ENCODE measurements around the gene RBFOX2. TPM values are rescaled to one million over a fixed set of nuclear protein-coding genes. Genes with fewer than 3 reads are reported as not detected.
"Not testable (repeated sequence)": the region's sequence is repeated elsewhere in the genome, so short reads cannot be mapped to it uniquely, and the experiment has no call there.

The RBFOX2 gene
- total RNA-seq, 2 experiments from 2014 or later = 3.7 to 4.7 TPM

GRCh38 chr22:35717572-35717971 lies 311.1 kb downstream of the RBFOX2 start, which contains the start of gene APOL5:
TSS of gene APOL5 (plus strand) at chr22:35717872. CDS start at chr22:35717872, 0 bp downstream.
- H3K36me3 Mint-ChIP-seq = peaks cover 5% of the 10 kb centered on the region
- peaks cover 5% of the 10 kb centered on the region for H3K9me3 Mint-ChIP-seq
- DNase-seq = no peak
- H3K27ac Mint-ChIP-seq = no peak within 1 kb of the TSS
- H3K4me1 Mint-ChIP-seq = no peaks in the 10 kb centered on the region
- H3K4me3 Mint-ChIP-seq = no peak within 1 kb of the TSS
- peaks cover 12% of the 10 kb centered on the region for H3K27me3 Mint-ChIP-seq

GRCh38 chr22:35712672-35713071 lies 316.0 kb downstream of the RBFOX2 start:
- H3K27me3 Mint-ChIP-seq = peaks cover 12% of the 10 kb centered on the region
- H3K27ac Mint-ChIP-seq = no peak overlapping the region
- peaks cover 5% of the 10 kb centered on the region for H3K36me3 Mint-ChIP-seq
- H3K4me1 Mint-ChIP-seq = no peaks in the 10 kb centered on the region
- no peak for DNase-seq
- peaks cover 5% of the 10 kb centered on the region for H3K9me3 Mint-ChIP-seq
- no peak overlapping the region for H3K4me3 Mint-ChIP-seq

- DNase-seq = no peak
- Mint-ChIP-seq H3K4me3 (no peak overlapping the region), H3K36me3 (peaks cover 5% of the 10 kb centered on the region), H3K9me3 (peaks cover 5% of the 10 kb centered on the region), H3K27me3 (peaks cover 12% of the 10 kb centered on the region), H3K4me1 (no peaks in the 10 kb centered on the region), H3K27ac (no peak overlapping the region)
Measured at GRCh38 chr22:35711336-35711735, 317.3 kb downstream of the RBFOX2 start.

- Mint-ChIP-seq H3K4me1 (no peaks in the 10 kb centered on the region), H3K9me3 (peaks cover 5% of the 10 kb centered on the region), H3K4me3 (no peak overlapping the region), H3K27ac (no peak overlapping the region), H3K36me3 (peaks cover 5% of the 10 kb centered on the region), H3K27me3 (peaks cover 8% of the 10 kb centered on the region)
- no peak for DNase-seq
Measured at GRCh38 chr22:35708917-35709316, 319.7 kb downstream of the RBFOX2 start.

- Mint-ChIP-seq H3K36me3 (peaks cover 5% of the 10 kb centered on the region), H3K27me3 (peaks cover 5% of the 10 kb centered on the region), H3K9me3 (peaks cover 5% of the 10 kb centered on the region), H3K4me3 (no peak overlapping the region), H3K4me1 (no peaks in the 10 kb centered on the region), H3K27ac (no peak overlapping the region)
- no peak for DNase-seq
Measured at GRCh38 chr22:35708453-35708852, 320.2 kb downstream of the RBFOX2 start.

GRCh38 chr22:35705141-35705540 lies 323.5 kb downstream of the RBFOX2 start:
- DNase-seq = no peak
- H3K4me1 Mint-ChIP-seq = no peaks in the 10 kb centered on the region
- H3K36me3 Mint-ChIP-seq = no peaks in the 10 kb centered on the region
- no peak overlapping the region for H3K27ac Mint-ChIP-seq
- no peaks in the 10 kb centered on the region for H3K9me3 Mint-ChIP-seq
- H3K27me3 Mint-ChIP-seq = no peaks in the 10 kb centered on the region
- H3K4me3 Mint-ChIP-seq = no peak overlapping the region

- H3K9me3 Mint-ChIP-seq = no peaks in the 10 kb centered on the region
- H3K27me3 Mint-ChIP-seq = no peaks in the 10 kb centered on the region
- DNase-seq = no peak
- H3K27ac Mint-ChIP-seq = no peak overlapping the region
- H3K4me3 Mint-ChIP-seq = no peak overlapping the region
- H3K36me3 Mint-ChIP-seq = no peaks in the 10 kb centered on the region
- no peaks in the 10 kb centered on the region for H3K4me1 Mint-ChIP-seq
Measured at GRCh38 chr22:35703861-35704584, 324.6 kb downstream of the RBFOX2 start.

GRCh38 chr22:35699852-35700251 lies 328.8 kb downstream of the RBFOX2 start:
- not testable (repeated sequence) for H3K27ac Mint-ChIP-seq, DNase-seq, H3K36me3 Mint-ChIP-seq, H3K27me3 Mint-ChIP-seq, H3K4me1 Mint-ChIP-seq, H3K4me3 Mint-ChIP-seq, H3K9me3 Mint-ChIP-seq

GRCh38 chr22:35697142-35697541 lies 331.5 kb downstream of the RBFOX2 start:
- peak; percentile 30 for DNase-seq
- no peak overlapping the region for H3K27ac Mint-ChIP-seq
- no peak overlapping the region for H3K4me3 Mint-ChIP-seq
- no peaks in the 10 kb centered on the region for H3K9me3 Mint-ChIP-seq
- H3K27me3 Mint-ChIP-seq = no peaks in the 10 kb centered on the region
- H3K36me3 Mint-ChIP-seq = no peaks in the 10 kb centered on the region
- no peaks in the 10 kb centered on the region for H3K4me1 Mint-ChIP-seq

- Mint-ChIP-seq H3K9me3 (no peaks in the 10 kb centered on the region), H3K4me1 (no peaks in the 10 kb centered on the region), H3K4me3 (no peak overlapping the region), H3K27me3 (no peaks in the 10 kb centered on the region), H3K36me3 (no peaks in the 10 kb centered on the region), H3K27ac (no peak overlapping the region)
- no peak for DNase-seq
Measured at GRCh38 chr22:35695202-35695601, 333.4 kb downstream of the RBFOX2 start.

GRCh38 chr22:35690001-35690400 lies 338.6 kb downstream of the RBFOX2 start:
- H3K27ac Mint-ChIP-seq = no peak overlapping the region
- DNase-seq = no peak
- no peak overlapping the region for H3K4me3 Mint-ChIP-seq
- H3K27me3 Mint-ChIP-seq = no peaks in the 10 kb centered on the region
- H3K36me3 Mint-ChIP-seq = no peaks in the 10 kb centered on the region
- no peaks in the 10 kb centered on the region for H3K9me3 Mint-ChIP-seq
- H3K4me1 Mint-ChIP-seq = no peaks in the 10 kb centered on the region

- no peaks in the 10 kb centered on the region for H3K9me3 Mint-ChIP-seq
- H3K27ac Mint-ChIP-seq = no peak overlapping the region
- H3K4me1 Mint-ChIP-seq = no peaks in the 10 kb centered on the region
- no peaks in the 10 kb centered on the region for H3K27me3 Mint-ChIP-seq
- no peak overlapping the region for H3K4me3 Mint-ChIP-seq
- DNase-seq = no peak
- no peaks in the 10 kb centered on the region for H3K36me3 Mint-ChIP-seq
Measured at GRCh38 chr22:35688913-35689675, 339.5 kb downstream of the RBFOX2 start.

Other genes starting within 250 kb of the RBFOX2 start
- 10 to 100 TPM; 55.0 to 56.3 TPM for gene APOL3, start 131.9 kb upstream of the RBFOX2 start, total RNA-seq
- under 1 TPM; 0.70 to 0.95 TPM for gene APOL4, start 173.0 kb upstream of the RBFOX2 start, total RNA-seq
- gene APOL2, start 210.7 kb upstream of the RBFOX2 start, total RNA-seq = 10 to 100 TPM; 54.3 to 57.0 TPM
- 10 to 100 TPM; 17.6 to 19.3 TPM for gene APOL1, start 224.3 kb upstream of the RBFOX2 start, total RNA-seq

Measured in activated naive CD8-positive, alpha-beta T cell treated with anti-CD3 and anti-CD28 coated beads for 36 hours (primary cell).